Measurements from ENCODE around the gene SLC31A1. TPM values are rescaled to one million over a fixed set of nuclear protein-coding genes. Genes with fewer than 3 reads are reported as not detected.
A peak's percentile ranks its signal among the peaks of the same experiment; 100 is the strongest.
"Not testable (repeated sequence)": the region's sequence is repeated elsewhere in the genome, so short reads cannot be mapped to it uniquely, and the experiment has no call there.

SLC31A1 gene
- total and polyA plus RNA-seq, 2 experiments from 2014 or later: 19.7 to 32.6 TPM

DNA sequence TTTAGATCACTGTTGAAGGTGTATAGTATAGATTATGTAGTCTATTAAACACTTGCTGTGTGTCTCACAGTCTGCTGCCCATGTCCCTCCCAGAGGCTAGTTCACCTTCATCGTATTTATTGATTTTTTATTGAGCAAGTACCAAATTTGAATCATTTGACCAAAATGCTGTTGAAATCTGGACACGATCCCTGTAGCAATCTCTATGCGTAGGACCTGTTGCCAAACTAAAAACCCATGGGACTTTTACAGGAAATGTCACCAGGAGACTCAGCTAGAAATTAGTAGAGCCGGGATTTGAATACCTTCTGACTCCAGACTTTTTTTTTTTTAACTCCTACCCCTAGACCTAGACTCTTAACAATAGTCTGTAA is 17.5 kb downstream of the SLC31A1 start:
- Histone ChIP-seq H3K27me3 (no peaks in the 10 kb centered on the region), H3K36me3 (no peaks in the 10 kb centered on the region), H3K9me3 (ENCODE audit: low read depth) (no peaks in the 10 kb centered on the region), H3K4me1 (ENCODE audit: low read depth) (peaks cover 13% of the 10 kb centered on the region), H3K4me3 (no peak overlapping the region), H3K27ac (no peak overlapping the region)
- peak in 1 of 2 donors; percentile 14 for DNase-seq (ENCODE audit: low read depth in 1 of 2, low spot score in 1 of 2)
- TF ChIP-seq, protein P1, sequence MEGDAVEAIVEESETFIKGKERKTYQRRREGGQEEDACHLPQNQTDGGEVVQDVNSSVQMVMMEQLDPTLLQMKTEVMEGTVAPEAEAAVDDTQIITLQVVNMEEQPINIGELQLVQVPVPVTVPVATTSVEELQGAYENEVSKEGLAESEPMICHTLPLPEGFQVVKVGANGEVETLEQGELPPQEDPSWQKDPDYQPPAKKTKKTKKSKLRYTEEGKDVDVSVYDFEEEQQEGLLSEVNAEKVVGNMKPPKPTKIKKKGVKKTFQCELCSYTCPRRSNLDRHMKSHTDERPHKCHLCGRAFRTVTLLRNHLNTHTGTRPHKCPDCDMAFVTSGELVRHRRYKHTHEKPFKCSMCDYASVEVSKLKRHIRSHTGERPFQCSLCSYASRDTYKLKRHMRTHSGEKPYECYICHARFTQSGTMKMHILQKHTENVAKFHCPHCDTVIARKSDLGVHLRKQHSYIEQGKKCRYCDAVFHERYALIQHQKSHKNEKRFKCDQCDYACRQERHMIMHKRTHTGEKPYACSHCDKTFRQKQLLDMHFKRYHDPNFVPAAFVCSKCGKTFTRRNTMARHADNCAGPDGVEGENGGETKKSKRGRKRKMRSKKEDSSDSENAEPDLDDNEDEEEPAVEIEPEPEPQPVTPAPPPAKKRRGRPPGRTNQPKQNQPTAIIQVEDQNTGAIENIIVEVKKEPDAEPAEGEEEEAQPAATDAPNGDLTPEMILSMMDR (IDR thresholded peaks at IDR 0.05; ENCODE audit: low read depth, low read length): no peak

DNA sequence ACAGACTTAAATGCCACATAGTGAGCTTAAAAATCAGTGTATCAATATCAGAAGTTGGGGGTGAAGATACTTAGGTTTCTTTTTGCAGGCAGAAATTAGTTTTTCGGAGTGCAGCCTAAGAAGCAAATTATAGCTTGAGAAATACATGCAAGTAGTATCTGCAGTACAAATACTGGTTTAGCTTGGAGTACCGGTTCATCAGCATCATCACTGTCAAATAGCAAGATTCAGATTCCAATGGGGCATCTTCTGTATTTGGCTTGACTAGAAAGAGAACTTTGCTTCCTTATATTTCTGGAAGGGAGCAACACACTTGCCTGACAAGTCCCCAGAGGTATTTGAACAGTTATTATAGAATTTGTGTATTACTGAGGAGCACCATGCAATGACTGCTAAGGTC is 19.8 kb downstream of the SLC31A1 start:
- Histone ChIP-seq H3K27me3 (no peaks in the 10 kb centered on the region), H3K9me3 (ENCODE audit: low read depth) (no peaks in the 10 kb centered on the region), H3K36me3 (no peaks in the 10 kb centered on the region), H3K27ac (no peak overlapping the region), H3K4me1 (ENCODE audit: low read depth) (peaks cover 13% of the 10 kb centered on the region), H3K4me3 (no peak overlapping the region)
- DNase-seq (ENCODE audit: low read depth in 1 of 2, low spot score in 1 of 2): no peak
- TF ChIP-seq, protein P1 (IDR thresholded peaks at IDR 0.05; ENCODE audit: low read depth, low read length): no peak

DNA sequence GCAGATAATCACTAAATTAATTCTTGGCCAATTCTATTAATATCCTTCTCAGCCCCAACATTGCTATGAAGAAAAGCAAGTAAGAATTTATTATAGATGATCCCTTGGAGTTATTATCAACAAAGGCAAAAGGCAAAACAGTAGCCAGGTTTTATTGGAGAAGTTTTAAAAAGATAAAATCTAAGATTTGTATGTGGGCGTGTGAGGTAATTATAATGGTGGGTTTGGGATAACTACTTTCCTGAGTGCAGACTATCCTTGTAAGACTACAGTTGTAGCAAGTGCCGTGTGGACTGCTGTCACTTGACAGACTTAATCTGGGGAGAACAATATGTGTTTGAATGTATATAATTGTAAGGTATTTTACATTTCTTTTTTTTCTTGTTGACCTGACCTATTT is 23.2 kb downstream of the SLC31A1 start:
- Histone ChIP-seq H3K9me3 (ENCODE audit: low read depth) (no peaks in the 10 kb centered on the region), H3K27me3 (no peaks in the 10 kb centered on the region), H3K4me1 (ENCODE audit: low read depth) (no peaks in the 10 kb centered on the region), H3K4me3 (no peak overlapping the region), H3K36me3 (no peaks in the 10 kb centered on the region), H3K27ac (no peak overlapping the region)
- DNase-seq (ENCODE audit: low read depth in 1 of 2, low spot score in 1 of 2): no peak
- TF ChIP-seq, protein P1 (IDR thresholded peaks at IDR 0.05; ENCODE audit: low read depth, low read length): no peak

DNA sequence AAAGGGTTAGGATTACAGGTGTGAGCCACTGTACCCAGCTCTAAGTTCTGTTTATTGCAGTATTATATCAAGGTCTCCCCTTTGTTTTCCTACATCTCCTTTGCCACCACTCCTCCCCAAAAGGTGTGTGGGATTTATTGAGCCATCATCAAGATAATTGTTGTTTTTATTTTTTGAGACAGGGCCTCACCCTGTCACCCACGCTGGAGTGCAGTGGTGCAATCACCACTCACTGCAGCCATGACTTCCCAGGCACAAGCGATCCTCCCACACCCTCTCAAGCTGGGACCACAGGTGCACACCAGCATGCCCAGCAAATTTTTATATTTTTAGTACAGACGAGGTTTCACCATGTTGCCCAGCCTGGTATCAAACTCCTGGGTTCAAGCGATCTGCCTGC is 24.6 kb downstream of the SLC31A1 start:
- Histone ChIP-seq H3K27me3 (no peaks in the 10 kb centered on the region), H3K9me3 (ENCODE audit: low read depth) (no peaks in the 10 kb centered on the region), H3K4me3 (no peak overlapping the region), H3K4me1 (ENCODE audit: low read depth) (no peaks in the 10 kb centered on the region), H3K27ac (no peak overlapping the region), H3K36me3 (no peaks in the 10 kb centered on the region)
- no peak for DNase-seq (ENCODE audit: low read depth in 1 of 2, low spot score in 1 of 2)
- TF ChIP-seq, protein P1 (IDR thresholded peaks at IDR 0.05; ENCODE audit: low read depth, low read length): no peak

DNA sequence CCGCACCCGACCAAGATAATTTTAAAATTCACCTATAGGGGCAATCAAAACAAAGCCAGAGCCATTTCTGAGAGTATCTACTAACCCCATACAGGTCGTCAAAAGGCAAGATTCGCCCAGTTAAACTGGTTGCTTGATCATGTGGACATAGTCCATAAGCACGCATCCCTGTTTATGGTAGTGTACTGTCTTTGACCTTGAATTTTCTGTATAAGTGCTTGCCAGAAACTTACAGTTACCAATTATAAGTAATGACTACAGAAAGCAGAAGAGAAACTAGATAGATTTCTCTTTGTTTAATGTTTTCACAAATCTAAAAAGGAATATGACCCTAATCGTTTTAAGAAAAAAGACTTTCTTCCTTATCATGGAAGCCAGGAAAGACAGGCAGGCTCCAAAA is 25.6 kb downstream of the SLC31A1 start:
- H3K27ac ChIP-seq: peak overlapping the region; percentile 27
- DNase-seq (ENCODE audit: low read depth in 1 of 2, low spot score in 1 of 2): no peak
- no peaks in the 10 kb centered on the region for H3K4me1 ChIP-seq (ENCODE audit: low read depth)
- no peak overlapping the region for H3K4me3 ChIP-seq
- H3K36me3 ChIP-seq: no peaks in the 10 kb centered on the region
- TF ChIP-seq, protein P1 (IDR thresholded peaks at IDR 0.05; ENCODE audit: low read depth, low read length): no peak
- H3K9me3 ChIP-seq (ENCODE audit: low read depth): no peaks in the 10 kb centered on the region
- H3K27me3 ChIP-seq: no peaks in the 10 kb centered on the region

DNA sequence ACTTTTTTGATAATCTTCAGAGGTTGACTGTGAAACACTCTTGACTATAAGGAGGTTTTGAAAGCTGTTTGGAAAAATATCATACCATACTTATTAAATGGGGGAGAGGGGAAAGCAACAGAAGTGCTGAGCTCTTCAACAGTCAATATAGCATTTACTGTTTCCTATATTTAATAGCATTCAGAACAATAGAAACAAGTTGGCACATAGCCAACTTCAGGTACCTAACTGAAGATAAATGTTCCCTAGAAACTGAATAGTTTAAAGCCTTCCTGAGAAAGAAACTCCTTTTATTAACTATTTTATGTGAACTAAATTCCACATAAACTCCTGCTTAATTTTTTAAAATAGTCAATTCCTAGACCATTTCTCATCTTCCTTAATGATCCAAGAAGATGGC is 26.3 kb downstream of the SLC31A1 start:
- Histone ChIP-seq H3K4me3 (no peak overlapping the region), H3K9me3 (ENCODE audit: low read depth) (no peaks in the 10 kb centered on the region), H3K27ac (no peak overlapping the region), H3K36me3 (no peaks in the 10 kb centered on the region), H3K27me3 (no peaks in the 10 kb centered on the region), H3K4me1 (ENCODE audit: low read depth) (no peaks in the 10 kb centered on the region)
- DNase-seq (ENCODE audit: low read depth in 1 of 2, low spot score in 1 of 2): no peak
- TF ChIP-seq, protein P1 (IDR thresholded peaks at IDR 0.05; ENCODE audit: low read depth, low read length): no peak

DNA sequence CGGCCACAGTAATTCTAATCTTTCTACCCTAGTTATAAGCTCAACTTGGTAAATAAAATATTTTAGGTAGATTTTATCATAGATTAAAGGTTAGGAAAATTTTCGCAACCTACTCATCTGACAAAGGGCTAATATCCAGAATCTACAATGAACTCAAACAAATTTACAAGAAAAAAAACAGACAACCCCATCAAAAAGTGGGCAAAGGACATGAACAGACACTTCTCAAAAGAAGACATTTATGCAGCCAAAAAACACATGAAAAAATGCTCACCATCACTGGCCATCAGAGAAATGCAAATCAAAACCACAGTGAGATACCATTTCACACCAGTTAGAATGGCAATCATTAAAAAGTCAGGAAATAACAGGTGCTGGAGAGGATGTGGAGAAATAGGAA is 28.3 kb downstream of the SLC31A1 start:
- not testable (repeated sequence) for DNase-seq (ENCODE audit: low read depth in 1 of 2, low spot score in 1 of 2); H3K27me3 ChIP-seq; H3K4me3 ChIP-seq; H3K4me1 ChIP-seq (ENCODE audit: low read depth); H3K27ac ChIP-seq; H3K36me3 ChIP-seq; H3K9me3 ChIP-seq (ENCODE audit: low read depth)

Data from cardiac muscle cell (in vitro differentiated cells and primary cell).